ENCODE data around the gene STAMBP.

- no peak for TF ChIP-seq POLR2A (IDR thresholded peaks at IDR 0.05; ENCODE audit: low read depth, low read length)
- TF ChIP-seq POLR2AphosphoS5 (IDR thresholded peaks at IDR 0.05; ENCODE audit: low read depth, low read length) = no peak
- no peak for TF ChIP-seq TAF1 (IDR thresholded peaks at IDR 0.05; ENCODE audit: low read depth, low read length)
- no peak for TF ChIP-seq PAX5 (IDR thresholded peaks at IDR 0.05; ENCODE audit: insufficient read depth, low read length, severe bottlenecking)
- no peak for TF ChIP-seq SPI1 (IDR thresholded peaks at IDR 0.05; ENCODE audit: low read depth, low read length)
- no peak for TF ChIP-seq POU2F2 (IDR thresholded peaks at IDR 0.05; ENCODE audit: low read depth, low read length)
Measured at GRCh38 chr2:73911548-73912208, 82.9 kb downstream of the STAMBP start.

Data from GM12891 (cell line).